ENCODE measurements around the gene HAPSTR1. TPM values are rescaled to one million over a fixed set of nuclear protein-coding genes. Genes with fewer than 3 reads are reported as not detected.
"Not testable (repeated sequence)": the region's sequence is repeated elsewhere in the genome, so short reads cannot be mapped to it uniquely, and the experiment has no call there.

HAPSTR1 gene
- total and polyA plus RNA-seq, 2 experiments from 2014 or later = 21.4 to 69.0 TPM

- Histone ChIP-seq H3K9me3 (ENCODE audit: low read depth) (no peaks in the 10 kb centered on the region), H3K79me2 (no peaks in the 10 kb centered on the region), H3K9me2 (replicated peaks; ENCODE audit: insufficient read depth) (no peaks in the 10 kb centered on the region), H3K4me1 (ENCODE audit: insufficient read depth) (no peaks in the 10 kb centered on the region), H3K4me3 (no peak overlapping the region), H3K27me3 (no peaks in the 10 kb centered on the region), H3K36me3 (replicated peaks; ENCODE audit: insufficient read depth, low read depth) (no peaks in the 10 kb centered on the region), H2AFZ (no peak overlapping the region), H3K27ac (no peak overlapping the region), H3K4me2 (no peak overlapping the region), H4K20me1 (ENCODE audit: insufficient read depth, poor library complexity, severe bottlenecking) (no peaks in the 10 kb centered on the region)
- no peak for DNase-seq (ENCODE audit: low spot score)
- no peak for TF ChIP-seq EZH2 (IDR thresholded peaks at IDR 0.05; ENCODE audit: borderline replicate concordance)
- TF ChIP-seq EZH2phosphoT487 (IDR thresholded peaks at IDR 0.05; ENCODE audit: low read depth, severe bottlenecking, unreplicated experiment) = no peak
- no peak for TF ChIP-seq CTCF (IDR thresholded peaks at IDR 0.05; ENCODE audit: poor library complexity)
- WGBS (ENCODE audit: low lambda C conversion rate, missing lambda C conversion rate) = 50% methylated on average over 6 of the region's 6 CpGs
Observed at GRCh38 chr16:9072806-9073341, 18.6 kb upstream of the HAPSTR1 start.

GRCh38 chr16:9075299-9076071, 16.0 kb upstream of the HAPSTR1 start:
- no peak for DNase-seq (ENCODE audit: low spot score)
- Histone ChIP-seq H3K4me2 (no peak overlapping the region), H3K36me3 (replicated peaks; ENCODE audit: insufficient read depth, low read depth) (no peaks in the 10 kb centered on the region), H3K9me3 (ENCODE audit: low read depth) (no peaks in the 10 kb centered on the region), H3K9me2 (replicated peaks; ENCODE audit: insufficient read depth) (no peaks in the 10 kb centered on the region), H3K4me3 (no peak overlapping the region), H3K27ac (no peak overlapping the region), H4K20me1 (ENCODE audit: insufficient read depth, poor library complexity, severe bottlenecking) (no peaks in the 10 kb centered on the region), H3K4me1 (ENCODE audit: insufficient read depth) (no peaks in the 10 kb centered on the region), H3K27me3 (no peaks in the 10 kb centered on the region), H2AFZ (no peak overlapping the region), H3K79me2 (no peaks in the 10 kb centered on the region)
- WGBS (ENCODE audit: low lambda C conversion rate, missing lambda C conversion rate) = 82% methylated on average over 5 of the region's 5 CpGs
- TF ChIP-seq CTCF (IDR thresholded peaks at IDR 0.05; ENCODE audit: poor library complexity) (no peak), EZH2phosphoT487 (IDR thresholded peaks at IDR 0.05; ENCODE audit: low read depth, severe bottlenecking, unreplicated experiment) (no peak), EZH2 (IDR thresholded peaks at IDR 0.05; ENCODE audit: borderline replicate concordance) (no peak)

- 68% methylated on average over 11 of the region's 11 CpGs for WGBS (ENCODE audit: low lambda C conversion rate, missing lambda C conversion rate)
- no peak overlapping the region for H2AFZ ChIP-seq
- H4K20me1 ChIP-seq (ENCODE audit: insufficient read depth, poor library complexity, severe bottlenecking) = no peaks in the 10 kb centered on the region
Observed at GRCh38 chr16:9077091-9077809, 14.2 kb upstream of the HAPSTR1 start.

GRCh38 chr16:9078467-9079429, 12.7 kb upstream of the HAPSTR1 start:
- WGBS (ENCODE audit: low lambda C conversion rate, missing lambda C conversion rate) = 77% methylated on average over 8 of the region's 8 CpGs
- not testable (repeated sequence) for H2AFZ ChIP-seq
- peak; percentile 28 for DNase-seq (ENCODE audit: low spot score)

More at GRCh38 chr16:9077091-9077809, 14.2 kb upstream of the HAPSTR1 start:
- Histone ChIP-seq H3K9me2 (replicated peaks; ENCODE audit: insufficient read depth) (no peaks in the 10 kb centered on the region), H3K9me3 (ENCODE audit: low read depth) (no peaks in the 10 kb centered on the region), H3K4me2 (no peak overlapping the region), H3K27me3 (no peaks in the 10 kb centered on the region), H3K4me1 (ENCODE audit: insufficient read depth) (no peaks in the 10 kb centered on the region), H3K4me3 (no peak overlapping the region), H3K79me2 (no peaks in the 10 kb centered on the region), H3K27ac (no peak overlapping the region), H3K36me3 (replicated peaks; ENCODE audit: insufficient read depth, low read depth) (no peaks in the 10 kb centered on the region)
- TF ChIP-seq EZH2phosphoT487 (IDR thresholded peaks at IDR 0.05; ENCODE audit: low read depth, severe bottlenecking, unreplicated experiment) = no peak
- no peak for TF ChIP-seq CTCF (IDR thresholded peaks at IDR 0.05; ENCODE audit: poor library complexity)
- no peak for TF ChIP-seq EZH2 (IDR thresholded peaks at IDR 0.05; ENCODE audit: borderline replicate concordance)
- DNase-seq (ENCODE audit: low spot score) = no peak

More at GRCh38 chr16:9078467-9079429, 12.7 kb upstream of the HAPSTR1 start:
- not testable (repeated sequence) for H3K9me3 ChIP-seq (ENCODE audit: low read depth); H3K9me2 ChIP-seq (replicated peaks; ENCODE audit: insufficient read depth); H3K79me2 ChIP-seq; H3K36me3 ChIP-seq (replicated peaks; ENCODE audit: insufficient read depth, low read depth); H3K27me3 ChIP-seq; H3K4me2 ChIP-seq; H3K4me1 ChIP-seq (ENCODE audit: insufficient read depth); H3K27ac ChIP-seq; H4K20me1 ChIP-seq (ENCODE audit: insufficient read depth, poor library complexity, severe bottlenecking); H3K4me3 ChIP-seq
